Activated CD4-positive, alpha-beta T cell treated with anti-CD3 and anti-CD28 coated beads for 24 hours (primary cell): ENCODE measurements around the gene TBX1.
"Not testable (repeated sequence)": the region's sequence is repeated elsewhere in the genome, so short reads cannot be mapped to it uniquely, and the experiment has no call there.

Experiments used
- DNase-seq, 2 donors: peaks; one replicate each; pipeline ENCODE4 v3.0.0-alpha.2; 2020; ENCODE audit warnings: low read depth in 2 of 2

TBX1 gene

GRCh38 chr22:19764636-19765476 lies 4.3 kb downstream of the TBX1 start:
- no peak for DNase-seq

- DNase-seq: no peak
Observed at GRCh38 chr22:19765477-19766239, 5.1 kb downstream of the TBX1 start.

DNA sequence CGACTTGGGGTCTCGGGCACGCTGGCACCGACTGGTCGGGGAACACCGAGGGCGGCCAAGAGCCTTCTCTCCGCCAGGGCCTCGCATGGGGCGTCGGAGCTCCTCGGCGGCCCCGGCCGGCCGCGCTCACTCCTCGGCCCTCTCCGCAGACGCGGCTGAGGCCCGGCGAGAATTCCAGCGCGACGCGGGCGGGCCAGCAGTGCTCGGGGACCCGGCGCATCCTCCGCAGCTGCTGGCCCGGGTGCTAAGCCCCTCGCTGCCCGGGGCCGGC lies 5.6 kb downstream of the TBX1 start:
- no peak for DNase-seq

GRCh38 chr22:19766511-19767426 lies 6.2 kb downstream of the TBX1 start:
- peak in 1 of 2 donors; percentile 33 for DNase-seq

DNA sequence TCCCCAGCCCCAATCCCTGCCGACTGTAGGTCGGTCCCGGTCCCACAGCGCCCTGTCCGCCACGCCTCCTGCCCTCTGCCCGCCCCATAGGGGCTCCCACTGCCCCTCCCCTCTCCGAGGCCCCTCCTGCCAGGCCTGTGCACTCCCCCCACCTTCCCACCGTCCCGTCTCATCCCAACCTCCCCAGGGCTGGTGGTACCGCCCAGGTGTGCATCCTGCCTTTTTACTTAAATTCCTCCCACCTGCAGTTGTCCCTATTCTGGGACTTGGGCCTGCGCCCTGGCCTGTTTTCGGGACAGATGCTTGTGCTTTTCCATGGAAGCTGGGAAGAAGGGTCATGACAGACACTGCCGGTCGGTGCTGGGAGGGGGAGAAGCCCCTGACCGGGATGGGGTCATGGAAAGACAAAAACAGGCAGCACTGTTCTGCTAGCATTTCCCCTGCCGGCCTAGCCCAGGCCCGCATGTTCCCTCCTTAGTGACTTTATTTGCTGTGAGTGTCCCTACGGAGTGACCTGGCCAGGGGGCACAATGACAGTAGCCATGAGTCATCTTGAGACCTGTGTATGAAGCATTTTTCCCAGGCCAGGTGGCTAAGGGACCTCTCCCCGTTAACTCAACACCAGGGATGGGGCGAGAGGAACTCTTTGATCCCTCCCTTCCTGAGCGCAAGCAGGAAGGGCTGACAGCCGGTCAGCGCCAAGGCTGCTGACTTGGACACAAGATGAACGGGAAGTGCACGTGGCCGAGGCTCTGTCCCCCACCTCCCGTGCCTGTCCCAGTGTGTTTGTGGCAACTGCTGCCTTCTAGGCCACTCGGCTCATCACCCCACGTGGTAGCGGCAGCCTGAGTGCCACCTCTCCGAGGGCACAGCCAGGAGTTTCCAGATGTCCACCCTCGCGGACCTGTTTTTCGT lies 7.1 kb downstream of the TBX1 start:
- no peak for DNase-seq

DNA sequence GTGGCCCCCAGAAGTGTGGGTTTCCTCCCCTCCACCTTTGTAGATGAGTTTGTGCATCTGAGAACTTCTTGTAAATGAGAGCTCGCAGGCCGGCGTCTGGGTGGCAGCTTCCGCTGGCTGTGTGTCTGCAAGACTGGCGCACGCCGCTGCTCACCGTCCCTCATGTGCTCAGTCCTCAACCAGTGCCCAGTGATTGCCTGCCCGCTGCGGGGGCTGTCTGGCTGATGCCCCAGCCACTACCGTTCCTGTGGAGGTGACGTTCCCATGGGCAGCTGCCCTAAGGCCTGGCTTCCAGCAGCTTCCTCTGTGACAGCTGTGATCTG lies 8.8 kb downstream of the TBX1 start:
- no peak for DNase-seq

GRCh38 chr22:19770349-19771220 lies 10.0 kb downstream of the TBX1 start:
- no peak for DNase-seq

- DNase-seq: no peak
Observed at GRCh38 chr22:19772422-19772672, 11.8 kb downstream of the TBX1 start.

- DNase-seq: no peak
Observed at GRCh38 chr22:19772673-19773469, 12.3 kb downstream of the TBX1 start.

GRCh38 chr22:19773470-19774040 lies 13.0 kb downstream of the TBX1 start:
- no peak for DNase-seq

DNA sequence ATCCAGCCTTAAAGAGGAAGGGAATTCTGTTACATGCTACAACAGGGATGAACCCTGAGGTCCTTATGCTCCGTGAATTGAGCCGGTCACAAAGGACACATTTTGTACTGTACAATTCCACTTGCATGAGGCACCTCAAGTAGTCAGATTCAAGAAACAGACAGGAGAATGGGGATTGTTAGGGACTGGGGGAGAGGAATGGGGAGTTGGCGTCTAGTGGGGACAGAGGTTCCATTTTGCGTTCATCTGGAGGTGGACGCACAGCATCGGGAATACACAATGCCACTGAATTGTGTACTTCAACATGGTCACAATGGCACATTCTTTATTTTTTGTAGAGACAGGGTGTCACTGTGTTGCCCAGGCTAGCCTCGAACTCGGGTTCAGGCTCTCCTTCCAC lies 14.1 kb downstream of the TBX1 start:
- DNase-seq: no peak

- no peak for DNase-seq
Observed at GRCh38 chr22:19775496-19776325, 15.1 kb downstream of the TBX1 start.

- DNase-seq: no peak
Observed at GRCh38 chr22:19776433-19777031, 16.0 kb downstream of the TBX1 start.

GRCh38 chr22:19777192-19777591 lies 16.6 kb downstream of the TBX1 start:
- DNase-seq: not testable (repeated sequence)

DNA sequence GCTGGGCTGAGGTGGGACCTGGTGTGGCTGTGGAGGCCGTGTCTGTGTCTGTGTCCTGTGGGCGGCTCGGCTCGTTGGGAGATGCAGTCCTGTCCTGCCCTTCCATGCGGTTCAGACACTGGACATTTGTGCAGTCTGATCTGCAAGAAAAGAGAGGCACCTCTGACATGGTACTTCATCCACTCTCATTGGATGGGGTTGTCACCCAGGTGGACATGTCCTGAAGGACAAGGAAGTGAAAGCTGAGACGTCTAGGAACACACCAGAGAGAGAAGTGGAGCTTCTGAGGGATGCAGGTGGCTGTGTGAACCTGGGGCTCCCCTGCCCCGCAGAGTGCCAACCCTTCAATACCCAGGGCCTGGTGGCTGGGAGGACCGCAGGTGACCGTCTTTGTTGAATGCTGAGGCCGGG lies 18.4 kb downstream of the TBX1 start:
- no peak for DNase-seq

GRCh38 chr22:19779685-19780268 lies 19.2 kb downstream of the TBX1 start:
- DNase-seq: no peak

DNA sequence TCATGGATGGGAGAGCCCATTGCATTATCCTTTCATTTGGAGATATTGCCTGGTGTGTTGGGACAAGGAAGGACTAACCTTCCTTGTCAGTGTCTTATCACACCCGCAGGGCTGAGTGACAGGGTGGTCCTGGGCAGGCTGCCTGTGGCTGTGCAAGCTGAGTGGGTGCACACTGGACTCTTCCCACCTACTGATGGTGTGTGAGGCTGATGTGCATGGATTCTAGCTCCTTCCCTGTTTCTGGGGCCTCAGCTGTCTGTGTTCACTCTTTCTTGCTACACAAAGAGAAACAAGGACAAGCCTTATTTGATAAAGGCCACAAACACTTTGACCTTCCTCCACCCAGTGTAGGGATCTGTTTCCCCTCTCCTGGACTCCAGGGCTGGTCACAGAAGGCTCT lies 22.0 kb downstream of the TBX1 start:
- no peak for DNase-seq
